Measurements from ENCODE around the gene BCL6B.

The BCL6B gene

DNA sequence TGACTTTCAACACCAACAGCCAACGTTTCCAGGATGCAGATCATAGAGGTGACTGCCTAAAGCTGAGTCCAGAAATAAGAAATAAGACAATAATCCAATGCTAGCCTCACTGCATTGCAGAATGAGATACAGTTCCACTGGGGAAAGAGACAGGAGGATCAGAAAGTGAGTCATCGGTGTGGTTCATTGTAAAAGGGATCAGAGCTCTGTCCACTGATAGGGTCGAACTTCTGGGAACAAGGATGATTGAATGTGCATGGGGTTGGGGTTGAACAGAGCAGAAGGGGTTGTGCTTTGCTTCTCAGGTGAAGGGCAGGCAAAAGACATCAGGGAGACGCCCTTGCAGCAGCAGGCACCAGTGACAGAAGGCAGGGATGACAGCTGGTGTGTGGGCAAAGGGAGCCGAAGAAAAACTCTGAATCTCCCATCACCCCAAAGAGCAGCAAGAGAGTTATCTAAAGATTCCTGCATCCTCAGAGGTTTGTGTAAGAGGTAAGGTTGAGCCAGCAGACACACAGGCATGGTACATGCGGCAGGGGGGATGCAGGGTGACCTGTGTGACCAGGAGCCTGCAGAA is 40.8 kb downstream of the BCL6B start:
- no peak for DNase-seq

DNA sequence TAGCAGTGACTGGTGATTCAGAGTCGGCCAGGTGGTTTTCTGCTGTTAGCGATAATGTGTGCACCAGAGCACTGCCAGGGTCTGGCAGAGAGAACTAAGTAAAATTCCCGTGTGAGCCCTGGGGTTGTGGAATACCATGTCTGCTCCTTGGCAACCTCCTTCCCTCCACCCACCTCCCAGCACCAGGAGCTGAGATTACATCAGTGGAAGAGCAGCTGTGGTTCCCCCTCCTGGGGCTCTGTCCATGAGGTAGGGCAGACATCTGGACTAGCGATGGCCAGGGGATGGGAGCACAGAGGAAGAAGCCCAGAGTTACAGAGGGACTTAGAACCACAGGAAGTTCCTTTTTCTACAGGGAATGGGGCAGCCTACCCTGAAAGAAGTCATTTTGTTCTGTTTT is 41.4 kb downstream of the BCL6B start:
- no peak for DNase-seq

DNA sequence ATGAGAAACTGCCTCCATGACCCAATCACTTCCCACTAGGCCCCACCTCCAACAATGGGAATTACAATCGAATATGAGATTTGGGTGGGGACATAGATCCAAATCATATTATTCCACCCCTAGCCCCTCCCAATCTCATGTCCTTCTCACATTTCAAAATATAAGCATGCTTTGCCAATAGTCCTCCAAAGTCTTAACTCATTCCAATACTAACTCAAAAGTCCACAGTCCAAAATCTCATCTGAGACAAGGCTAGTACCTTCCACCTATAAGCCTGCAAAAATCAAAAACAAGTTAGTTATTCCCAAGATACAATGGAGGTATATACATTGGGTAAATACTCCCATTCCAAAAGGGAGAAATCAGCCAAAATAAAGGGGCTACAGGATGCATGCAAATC is 44.3 kb downstream of the BCL6B start:
- DNase-seq, result no peak

DNA sequence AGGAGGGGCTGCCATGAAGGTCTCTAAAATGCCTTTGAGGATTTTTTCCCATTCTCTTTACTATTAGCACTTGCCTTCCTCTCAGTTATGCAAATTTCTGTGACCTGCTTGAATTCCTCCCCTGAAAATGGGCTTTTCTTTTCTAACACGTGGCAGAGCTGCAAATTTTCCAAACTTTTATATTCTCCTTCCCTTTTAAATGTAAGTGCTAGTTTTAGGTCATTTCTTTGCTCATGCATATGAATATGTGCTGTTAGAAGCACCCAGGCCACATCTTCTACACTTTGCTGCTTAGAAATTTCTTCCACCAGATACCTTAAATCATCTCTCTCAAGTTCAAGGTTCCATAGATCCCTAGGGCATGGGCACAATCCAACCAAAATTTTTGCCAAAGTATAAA is 45.4 kb downstream of the BCL6B start:
- DNase-seq, result no peak

DNA sequence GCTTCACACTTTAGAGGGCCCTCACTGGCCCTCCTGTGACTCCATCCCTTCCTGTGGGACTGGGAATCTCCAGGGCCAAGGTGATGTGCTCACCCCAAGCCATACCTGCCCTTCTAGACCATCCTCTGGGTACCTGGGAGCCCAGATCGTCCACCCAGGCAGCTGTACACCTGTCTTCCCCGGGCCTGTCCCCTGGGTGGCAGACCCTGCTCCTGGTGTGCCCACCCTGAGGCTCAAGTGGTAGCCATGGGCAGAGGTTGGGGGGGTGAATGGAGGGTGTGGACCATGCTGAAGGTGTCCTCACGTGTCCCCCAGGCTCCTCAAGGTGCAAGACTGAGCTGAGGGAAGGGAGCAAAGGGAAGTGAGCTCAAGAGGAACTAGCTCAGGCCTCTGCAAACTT is 47.9 kb downstream of the BCL6B start:
- DNase-seq, result no peak

DNA sequence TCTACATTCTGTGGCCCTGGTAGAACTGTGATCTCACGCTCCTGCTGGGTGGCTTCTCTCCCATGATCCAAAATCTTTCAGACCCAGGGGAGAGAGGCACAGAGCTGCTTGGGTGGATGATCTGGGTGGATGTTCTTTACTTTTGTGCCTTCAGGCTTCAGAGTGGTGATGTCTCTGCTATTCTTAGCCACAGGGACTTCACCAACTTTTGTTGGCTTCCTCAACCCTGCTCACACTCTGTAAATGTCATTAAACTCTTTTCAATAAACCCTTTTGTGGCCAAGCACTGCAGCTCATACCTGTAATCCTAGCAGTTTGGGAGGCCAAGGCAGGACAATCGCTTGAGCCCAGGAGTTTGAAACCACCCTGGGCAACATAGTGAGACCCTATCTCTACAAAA is 49.6 kb downstream of the BCL6B start:
- DNase-seq, result no peak

DNA sequence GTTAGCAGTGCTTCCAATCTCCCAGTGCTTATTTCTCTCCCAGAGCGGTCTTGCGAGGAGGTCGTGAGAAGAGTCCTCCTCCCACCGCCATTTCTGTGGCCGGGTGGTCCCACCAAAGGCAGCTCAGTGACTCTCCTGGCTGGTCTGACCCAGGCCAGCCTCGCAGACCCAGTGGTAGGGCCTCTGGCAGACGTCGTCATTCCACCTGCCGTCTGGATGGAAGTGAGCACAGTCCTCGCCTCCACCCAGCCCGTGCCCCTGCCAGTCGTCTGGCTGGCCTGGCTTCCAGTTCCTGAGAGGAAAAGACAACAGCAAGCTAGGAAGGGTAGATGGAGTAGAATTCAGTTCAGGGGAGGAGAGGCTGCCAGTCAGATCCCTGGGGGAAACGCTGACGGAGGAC is 52.1 kb downstream of the BCL6B start:
- DNase-seq, result no peak

DNA sequence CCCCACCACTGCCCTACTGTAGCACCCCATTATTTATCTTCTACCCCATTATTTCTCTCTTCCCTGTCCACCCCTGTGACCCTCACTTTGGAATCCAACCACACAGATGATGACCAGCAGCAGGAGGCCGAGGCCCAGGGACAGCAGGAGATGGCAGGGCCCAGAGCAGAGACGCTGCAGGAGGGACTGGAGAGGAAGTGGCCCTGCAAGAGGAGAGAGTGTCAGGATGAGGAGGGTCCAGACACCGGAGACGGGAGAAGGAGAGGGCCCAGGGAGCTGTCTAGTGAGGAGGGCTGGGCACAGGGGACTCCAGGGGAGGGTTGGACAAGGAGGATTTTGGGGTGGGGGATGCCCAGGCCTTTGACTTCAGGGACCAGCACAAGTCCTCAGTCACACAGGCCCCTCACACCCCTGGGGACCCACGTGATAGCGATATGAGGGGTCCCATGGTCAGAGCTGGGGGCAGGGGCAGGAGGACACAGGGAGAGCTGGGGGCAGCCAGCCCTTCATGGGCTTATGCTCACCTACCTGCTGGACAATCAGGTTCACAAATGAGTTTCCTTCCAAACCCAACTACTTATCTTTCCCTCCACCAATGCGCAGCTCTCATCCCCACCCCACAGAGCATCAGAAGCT is 55.2 kb downstream of the BCL6B start:
- no peak for DNase-seq

DNA sequence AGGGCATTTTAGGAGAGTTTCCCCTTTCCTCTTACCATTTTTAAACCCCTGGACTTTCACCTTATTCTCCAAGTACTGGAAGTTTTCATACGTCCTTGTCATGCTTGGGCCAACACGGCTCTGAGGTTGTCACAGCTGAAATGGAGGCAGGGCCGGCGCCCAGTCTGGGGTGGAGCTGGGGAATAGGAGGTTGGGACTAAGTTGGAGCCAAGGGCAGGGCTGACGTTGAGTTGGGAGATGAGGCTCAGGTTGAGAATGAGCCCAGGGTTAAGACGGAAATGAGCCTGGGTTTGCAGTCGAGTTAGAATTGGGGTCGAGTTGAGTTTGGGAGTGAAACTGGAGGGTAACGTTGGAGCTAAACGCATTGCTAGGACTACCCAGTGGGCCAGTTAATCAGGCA is 55.9 kb downstream of the BCL6B start:
- no peak for DNase-seq
